HG03064 (cell line): ENCODE measurements around the gene FOXJ3.

Source experiments
- ATAC-seq: cut with Tn5 transposase; IDR thresholded peaks from one replicate; pipeline ENCODE4 v1.9.1; 2021; ENCODE audit warnings: low read depth; ENCODE audit not compliant: unreplicated experiment

The FOXJ3 gene

DNA sequence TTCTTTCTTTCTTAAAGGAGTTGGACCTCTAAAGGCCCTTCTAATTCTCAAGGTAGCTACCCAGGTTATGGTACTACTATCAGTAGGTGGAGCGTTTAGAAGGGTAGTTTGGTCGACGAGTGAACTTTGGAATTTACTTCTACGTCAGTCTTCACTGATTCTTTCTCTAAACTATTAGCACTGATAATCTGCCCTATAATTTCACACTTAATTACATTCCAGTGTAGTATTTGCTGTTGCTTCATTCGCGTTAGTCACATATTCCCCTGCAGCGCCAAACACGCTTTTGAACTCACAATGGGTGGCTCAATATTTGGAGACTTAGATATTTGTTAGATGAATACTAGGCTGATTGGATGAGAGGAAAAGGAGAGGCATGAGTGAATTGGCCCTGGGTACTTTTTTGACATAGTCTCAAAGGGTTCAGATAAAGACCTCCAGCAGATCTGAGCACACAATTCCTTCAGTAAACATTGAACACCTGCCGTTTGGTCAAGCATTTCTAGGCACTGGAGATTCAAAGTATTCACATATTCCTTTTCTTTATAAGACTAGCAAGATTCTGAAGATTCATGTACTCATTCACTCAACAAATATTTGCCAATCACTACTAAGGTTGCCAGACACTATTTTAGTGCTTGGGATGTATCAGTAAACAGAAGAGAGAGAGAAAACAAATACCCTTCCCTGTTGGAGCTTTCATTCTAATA lies 929 bp upstream of the FOXJ3 start:
- ATAC-seq = no peak

DNA sequence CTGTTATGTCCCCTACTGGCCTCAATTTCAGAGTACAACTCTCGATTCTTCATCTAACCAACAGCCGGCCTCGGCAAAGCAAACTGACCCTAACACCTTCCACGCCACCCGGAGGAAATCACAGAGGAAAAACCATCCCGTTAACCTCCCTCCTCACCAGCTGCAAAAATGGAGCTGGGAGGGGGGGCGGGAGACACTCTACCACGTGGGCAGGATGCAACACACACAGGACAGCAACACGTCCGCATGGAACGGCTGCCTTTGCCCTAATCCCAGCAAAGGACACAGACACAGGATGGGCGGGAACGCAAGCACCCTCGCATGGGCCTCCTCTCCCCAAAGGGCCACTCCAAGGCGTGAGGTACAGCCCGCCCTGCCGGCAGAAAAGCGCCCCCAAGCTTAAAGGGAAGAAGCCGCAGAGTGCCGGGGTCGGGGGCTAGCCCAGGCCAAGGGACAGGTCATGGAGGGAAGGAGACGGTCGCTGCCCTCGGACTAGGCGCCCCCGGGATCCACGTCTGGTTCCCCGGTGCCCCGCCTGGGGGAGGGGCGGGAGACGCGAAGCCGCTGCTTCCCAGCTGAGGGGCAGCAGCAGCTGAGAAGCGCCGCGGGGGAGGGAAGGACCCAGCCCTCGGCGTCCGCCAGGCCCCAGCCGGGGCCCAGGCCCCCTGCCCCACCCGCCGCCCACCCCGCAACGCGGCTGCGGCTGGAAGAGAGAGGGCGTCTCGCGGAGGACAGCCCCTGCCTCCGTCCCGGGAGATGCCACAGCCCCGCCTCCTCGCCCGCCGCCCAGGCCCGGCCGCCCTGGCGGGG lies 590 bp downstream of the FOXJ3 start:
- ATAC-seq = peak; percentile 38

- ATAC-seq = peak; percentile 37
These were observed 1.3 kb downstream of the FOXJ3 start for GRCh38 chr1:42333662-42334239.

GRCh38 chr1:42332877-42333276 lies 2.2 kb downstream of the FOXJ3 start:
- no peak for ATAC-seq

GRCh38 chr1:42330215-42330614 lies 4.8 kb downstream of the FOXJ3 start:
- ATAC-seq = no peak

GRCh38 chr1:42328916-42329496 lies 6.0 kb downstream of the FOXJ3 start:
- no peak for ATAC-seq

- ATAC-seq = no peak
These were observed 6.9 kb downstream of the FOXJ3 start for GRCh38 chr1:42328047-42328625.

GRCh38 chr1:42325014-42325402 lies 10.0 kb downstream of the FOXJ3 start:
- ATAC-seq = no peak

- no peak for ATAC-seq
These were observed 10.5 kb downstream of the FOXJ3 start for GRCh38 chr1:42324398-42325013.

DNA sequence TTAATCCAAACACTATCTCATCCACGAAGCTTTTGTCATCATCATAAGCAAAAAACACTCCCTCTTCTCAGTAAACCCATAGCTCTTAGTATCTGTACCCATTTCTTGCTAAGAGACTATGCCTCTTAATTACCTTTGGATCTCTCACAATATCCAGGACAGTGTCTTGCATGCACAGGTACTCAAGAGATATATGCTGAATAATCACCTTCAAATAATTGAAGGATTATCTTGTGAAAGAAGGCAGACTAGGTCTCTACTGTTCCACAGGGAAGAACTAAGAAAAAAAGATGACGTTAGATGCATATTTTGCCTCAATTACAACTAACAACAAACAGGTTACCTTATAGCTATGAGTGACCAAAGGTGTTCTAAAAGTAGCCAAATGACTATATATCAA lies 11.5 kb downstream of the FOXJ3 start:
- no peak for ATAC-seq

- no peak for ATAC-seq
These were observed 12.5 kb downstream of the FOXJ3 start for GRCh38 chr1:42322577-42322976.

- ATAC-seq = no peak
These were observed 13.3 kb downstream of the FOXJ3 start for GRCh38 chr1:42321731-42322130.

DNA sequence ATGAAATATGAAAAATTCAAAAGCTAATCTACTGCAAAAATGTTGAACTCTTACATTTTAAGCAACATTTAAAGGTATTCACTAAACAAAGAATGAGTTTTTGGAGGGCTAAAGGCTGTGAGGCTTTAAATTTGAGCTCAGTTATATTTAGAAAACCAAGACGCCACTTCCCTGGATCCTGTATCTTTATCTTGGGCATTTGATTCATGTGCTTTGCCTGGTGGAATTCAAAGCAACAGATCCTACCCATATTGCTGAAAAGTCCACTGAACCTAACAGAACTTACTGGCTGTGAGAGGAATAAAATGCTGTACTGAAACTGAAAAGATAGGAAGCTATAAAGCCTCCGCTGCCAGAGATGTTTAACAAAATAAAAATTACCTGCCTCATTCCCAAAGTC lies 14.3 kb downstream of the FOXJ3 start:
- no peak for ATAC-seq

DNA sequence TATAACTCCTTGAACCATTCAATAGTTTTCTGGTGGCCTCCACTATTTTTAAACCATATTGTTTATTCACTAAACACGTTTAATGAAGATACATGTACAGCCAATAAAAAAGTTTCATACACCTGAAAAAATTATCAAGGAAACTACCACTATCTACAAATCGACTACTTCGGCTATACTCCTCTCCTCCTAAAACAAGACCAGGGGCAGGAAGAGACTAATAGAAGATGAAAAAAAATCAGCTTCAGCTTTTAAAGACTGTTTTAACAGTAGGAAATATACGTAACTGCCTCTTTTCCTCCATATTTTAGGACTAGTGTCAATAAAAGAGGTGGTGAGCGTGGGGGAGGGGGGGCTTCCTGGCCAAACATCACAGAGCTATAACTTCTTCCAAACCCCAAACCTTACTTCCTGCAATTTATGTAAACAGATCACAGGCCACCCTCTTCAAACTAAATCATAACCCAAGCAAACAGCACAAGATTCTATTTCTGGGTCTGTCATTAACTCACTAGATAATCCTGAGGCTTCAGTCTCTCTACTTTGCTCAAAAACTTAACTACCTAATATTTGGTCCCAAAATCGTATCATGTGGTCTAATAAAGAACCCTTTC lies 15.1 kb downstream of the FOXJ3 start:
- no peak for ATAC-seq

GRCh38 chr1:42319128-42319851 lies 15.7 kb downstream of the FOXJ3 start:
- no peak for ATAC-seq

- ATAC-seq = no peak
These were observed 16.4 kb downstream of the FOXJ3 start for GRCh38 chr1:42318601-42319000.

- no peak for ATAC-seq
These were observed 17.7 kb downstream of the FOXJ3 start for GRCh38 chr1:42317308-42317707.

DNA sequence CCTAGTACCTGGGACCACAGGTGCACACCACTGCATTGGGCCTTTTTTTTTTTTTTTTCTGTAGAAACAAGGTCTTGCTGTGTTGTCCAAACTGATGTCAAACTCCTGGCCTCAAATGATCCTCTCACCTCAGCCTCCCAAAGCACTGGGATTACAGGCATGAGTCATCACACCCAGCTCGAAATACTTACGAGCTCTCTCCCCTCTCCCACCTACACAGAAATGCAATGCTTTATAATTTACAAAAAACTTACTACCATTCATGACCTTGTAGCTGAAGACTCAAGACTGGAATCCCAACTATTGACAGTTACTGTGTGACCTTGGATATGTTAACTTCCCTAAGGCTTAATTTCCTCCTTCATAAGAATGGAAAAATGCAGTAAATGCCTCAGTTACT lies 18.7 kb downstream of the FOXJ3 start:
- no peak for ATAC-seq

GRCh38 chr1:42315500-42315899 lies 19.5 kb downstream of the FOXJ3 start:
- no peak for ATAC-seq

DNA sequence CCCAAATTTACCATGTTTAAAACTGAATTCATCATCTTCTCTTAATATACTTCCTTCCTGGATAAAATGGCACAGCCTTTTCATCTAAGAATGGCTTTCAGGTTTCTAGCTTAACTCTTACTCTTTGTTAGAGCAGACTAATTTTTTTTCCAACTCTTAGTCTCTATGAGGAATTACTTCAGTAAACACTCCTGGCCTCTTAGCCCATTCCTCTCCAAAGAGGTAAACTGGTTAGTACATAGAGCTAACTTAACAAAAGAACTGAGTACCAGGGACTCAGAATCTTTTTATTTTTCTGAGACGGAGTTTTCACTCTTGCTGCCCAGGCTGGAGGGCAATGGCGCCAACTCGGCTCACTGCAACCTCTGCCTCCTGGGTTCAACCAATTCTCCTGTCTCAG lies 21.1 kb downstream of the FOXJ3 start:
- ATAC-seq = no peak
